Vagina (tissue), 2 donors: Measurements from ENCODE around the gene CCDC178.

Source experiments
- POLR2A ChIP-seq, 2 donors: fragments of 450-650 bp; IDR thresholded peaks; one replicate each; pipeline ENCODE4 v1.6.1; 2017; ENCODE audit warnings: antibody characterized with exemption in 2 of 2, mild to moderate bottlenecking in 2 of 2, moderate library complexity in 2 of 2
- TF ChIP-seq, protein P1 (sequence below), 3 experiments: fragments of 450-650 bp in 2 of 3; fragments of 200-600 bp in 1 of 3; sonication (generic) in 1 of 3; IDR thresholded peaks; one replicate each; pipeline ENCODE4 v1.5.1; 2017 to 2019; ENCODE audit warnings: antibody characterized with exemption in 3 of 3, mild to moderate bottlenecking in 2 of 3, moderate library complexity in 2 of 3

DNA sequence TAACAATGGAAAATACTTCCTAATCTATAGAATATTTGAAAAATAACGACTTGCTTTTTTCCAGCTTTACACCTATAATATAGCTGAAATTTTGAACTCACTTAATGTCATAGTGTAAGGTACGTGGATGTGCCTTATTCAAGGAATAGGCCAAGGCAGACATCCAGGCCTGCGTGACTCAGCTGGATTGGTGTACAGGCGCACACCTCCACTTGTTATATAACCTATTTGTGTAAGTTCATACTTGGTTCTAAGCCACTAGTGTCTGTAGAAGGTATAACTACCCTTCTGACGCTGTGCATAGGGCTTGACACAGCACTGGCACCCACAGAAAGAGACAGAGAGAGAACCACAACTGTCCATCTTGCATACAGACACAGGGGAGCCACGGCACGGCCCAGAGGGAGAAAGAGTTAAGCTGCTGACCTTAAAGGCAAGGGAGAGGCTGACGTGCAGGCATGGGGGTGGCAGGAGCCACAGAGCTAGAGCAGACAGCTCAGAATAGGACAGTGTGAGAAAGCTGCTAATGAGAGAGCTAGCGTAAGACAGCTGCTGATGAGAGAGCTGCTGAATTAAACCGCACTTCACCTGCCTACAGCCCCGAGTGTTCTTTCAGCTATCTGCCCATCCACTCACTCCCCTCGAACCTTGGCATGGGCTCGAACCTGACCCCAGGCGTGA, 16.1 kb downstream of the CCDC178 start:
- TF ChIP-seq, protein P1, sequence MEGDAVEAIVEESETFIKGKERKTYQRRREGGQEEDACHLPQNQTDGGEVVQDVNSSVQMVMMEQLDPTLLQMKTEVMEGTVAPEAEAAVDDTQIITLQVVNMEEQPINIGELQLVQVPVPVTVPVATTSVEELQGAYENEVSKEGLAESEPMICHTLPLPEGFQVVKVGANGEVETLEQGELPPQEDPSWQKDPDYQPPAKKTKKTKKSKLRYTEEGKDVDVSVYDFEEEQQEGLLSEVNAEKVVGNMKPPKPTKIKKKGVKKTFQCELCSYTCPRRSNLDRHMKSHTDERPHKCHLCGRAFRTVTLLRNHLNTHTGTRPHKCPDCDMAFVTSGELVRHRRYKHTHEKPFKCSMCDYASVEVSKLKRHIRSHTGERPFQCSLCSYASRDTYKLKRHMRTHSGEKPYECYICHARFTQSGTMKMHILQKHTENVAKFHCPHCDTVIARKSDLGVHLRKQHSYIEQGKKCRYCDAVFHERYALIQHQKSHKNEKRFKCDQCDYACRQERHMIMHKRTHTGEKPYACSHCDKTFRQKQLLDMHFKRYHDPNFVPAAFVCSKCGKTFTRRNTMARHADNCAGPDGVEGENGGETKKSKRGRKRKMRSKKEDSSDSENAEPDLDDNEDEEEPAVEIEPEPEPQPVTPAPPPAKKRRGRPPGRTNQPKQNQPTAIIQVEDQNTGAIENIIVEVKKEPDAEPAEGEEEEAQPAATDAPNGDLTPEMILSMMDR (IDR thresholded peaks at IDR 0.05), result no peak
- TF ChIP-seq POLR2A (IDR thresholded peaks at IDR 0.05), result no peak
